Stimulated activated CD8-positive, alpha-beta memory T cell treated with anti-CD3 and anti-CD28 coated beads, Interleukin-4, amount 100 ng/mL, for 48 hours (primary cell): ENCODE measurements around the gene SH3TC1.

Source experiments
- DNase-seq: peaks from one replicate; pipeline ENCODE4 v3.0.0-alpha.2; 2020

SH3TC1 gene

GRCh38 chr4:8217246-8217511 is 18.1 kb downstream of the SH3TC1 start:
- no peak for DNase-seq

GRCh38 chr4:8217871-8218270 is 18.8 kb downstream of the SH3TC1 start:
- no peak for DNase-seq

DNA sequence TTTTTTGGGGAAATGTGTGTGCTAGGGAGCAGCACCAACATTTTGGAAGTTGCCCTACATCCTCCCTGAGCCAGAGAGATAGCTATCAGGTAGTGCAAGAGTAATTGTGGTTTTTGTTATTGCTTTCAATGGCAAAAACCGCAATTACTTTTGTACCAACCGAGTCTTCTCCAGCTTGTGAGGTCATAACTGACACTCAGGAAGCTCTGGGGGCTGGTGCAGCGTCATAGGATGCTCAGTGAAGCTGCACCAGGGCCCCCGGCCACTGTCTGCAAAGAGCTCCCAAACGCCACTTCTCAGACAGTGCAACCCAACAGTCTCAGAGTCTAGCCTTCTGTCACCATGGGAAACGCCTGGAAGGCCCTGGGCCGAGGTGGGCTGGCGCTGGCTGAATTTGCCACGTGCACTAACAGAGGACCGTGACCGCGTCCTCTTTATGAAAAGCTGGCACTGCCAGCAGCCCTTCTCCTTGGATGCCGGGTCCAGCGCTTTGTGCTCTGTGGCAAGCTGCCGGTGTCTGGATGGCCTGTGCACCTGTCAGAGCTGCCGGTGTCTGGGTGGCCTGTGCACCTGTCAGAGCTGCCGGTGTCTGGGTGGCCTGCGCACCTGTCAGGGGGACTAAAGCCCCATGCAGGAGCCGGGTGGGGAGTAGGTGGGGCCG is 19.4 kb downstream of the SH3TC1 start:
- DNase-seq, result no peak

DNA sequence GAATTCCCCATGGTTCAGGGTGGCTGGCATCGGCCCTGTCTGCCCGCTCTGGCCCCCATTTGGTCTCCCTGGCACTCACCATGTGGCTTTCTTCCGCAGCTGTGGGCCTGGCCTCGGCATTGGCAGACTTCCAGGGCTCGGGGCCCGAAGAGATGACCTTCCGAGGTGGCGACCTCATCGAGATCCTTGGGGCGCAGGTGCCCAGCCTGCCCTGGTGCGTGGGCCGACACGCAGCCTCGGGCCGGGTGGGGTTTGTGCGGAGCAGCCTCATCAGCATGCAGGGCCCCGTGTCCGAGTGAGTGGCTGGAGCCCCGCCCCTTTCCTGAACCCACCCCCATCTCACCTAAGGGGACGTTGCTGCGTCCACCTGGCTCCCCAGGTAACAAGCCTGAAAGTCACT is 20.1 kb downstream of the SH3TC1 start:
- DNase-seq, result no peak

- no peak for DNase-seq
Observed at GRCh38 chr4:8220661-8221450, 21.8 kb downstream of the SH3TC1 start.

- no peak for DNase-seq
Observed at GRCh38 chr4:8221476-8221875, 22.4 kb downstream of the SH3TC1 start.

DNA sequence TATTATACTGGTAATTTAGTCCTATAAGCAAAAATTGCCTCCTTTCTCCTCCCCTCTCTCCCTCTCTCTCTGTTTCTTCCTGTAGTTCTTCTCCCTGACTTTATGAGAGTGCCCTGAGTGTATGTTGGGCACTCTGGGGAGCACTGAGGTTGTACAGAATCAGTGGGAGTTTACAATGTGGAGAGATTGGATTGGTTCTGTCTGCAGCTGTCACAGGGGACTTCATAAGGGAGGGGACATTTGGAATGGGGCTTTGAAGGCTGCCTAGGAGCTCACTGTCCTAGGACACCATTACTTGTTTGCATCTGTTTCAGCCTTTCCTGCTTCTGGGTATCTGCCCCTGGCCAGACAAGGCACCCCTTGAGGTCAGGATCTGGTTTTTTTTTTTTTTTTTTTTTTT is 22.9 kb downstream of the SH3TC1 start:
- DNase-seq, result no peak

DNA sequence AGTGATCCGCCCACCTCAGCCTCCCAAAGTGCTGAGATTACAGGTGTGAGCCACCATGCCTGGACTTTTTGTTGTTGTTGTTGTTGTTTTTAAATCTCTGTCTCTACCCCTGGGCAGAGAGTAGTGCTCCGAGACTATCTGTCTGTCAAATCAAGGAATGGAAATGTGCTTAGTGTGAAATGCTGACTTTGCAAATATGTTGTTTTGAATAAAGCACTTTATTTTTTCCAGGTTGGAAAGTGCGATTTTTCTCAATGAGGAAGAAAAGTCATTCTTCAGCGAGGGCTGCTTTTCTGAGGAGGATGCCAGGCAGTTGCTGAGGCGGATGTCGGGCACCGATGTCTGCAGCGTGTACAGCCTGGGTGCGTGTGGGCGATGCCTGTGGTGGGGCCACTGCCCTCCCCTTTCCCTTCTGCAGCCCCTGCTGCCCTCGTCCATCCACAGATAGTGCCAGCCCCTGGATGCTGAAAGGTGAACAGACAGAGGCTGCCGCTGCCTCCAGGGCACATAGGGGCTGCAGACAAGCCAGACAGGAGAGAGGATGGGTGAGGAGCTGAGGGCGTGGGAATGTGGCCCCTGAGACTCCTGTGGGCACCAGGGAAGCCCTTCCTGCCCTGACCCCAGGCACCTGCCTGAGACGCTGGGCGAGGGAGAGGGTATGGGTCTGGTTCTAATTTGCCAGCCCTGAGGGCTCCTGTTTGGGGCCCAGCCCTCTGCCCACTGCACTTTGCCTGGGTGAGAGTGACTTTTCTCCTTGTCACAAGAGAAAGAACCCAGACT is 23.7 kb downstream of the SH3TC1 start:
- DNase-seq, result no peak

GRCh38 chr4:8224267-8224974 is 25.3 kb downstream of the SH3TC1 start:
- no peak for DNase-seq

DNA sequence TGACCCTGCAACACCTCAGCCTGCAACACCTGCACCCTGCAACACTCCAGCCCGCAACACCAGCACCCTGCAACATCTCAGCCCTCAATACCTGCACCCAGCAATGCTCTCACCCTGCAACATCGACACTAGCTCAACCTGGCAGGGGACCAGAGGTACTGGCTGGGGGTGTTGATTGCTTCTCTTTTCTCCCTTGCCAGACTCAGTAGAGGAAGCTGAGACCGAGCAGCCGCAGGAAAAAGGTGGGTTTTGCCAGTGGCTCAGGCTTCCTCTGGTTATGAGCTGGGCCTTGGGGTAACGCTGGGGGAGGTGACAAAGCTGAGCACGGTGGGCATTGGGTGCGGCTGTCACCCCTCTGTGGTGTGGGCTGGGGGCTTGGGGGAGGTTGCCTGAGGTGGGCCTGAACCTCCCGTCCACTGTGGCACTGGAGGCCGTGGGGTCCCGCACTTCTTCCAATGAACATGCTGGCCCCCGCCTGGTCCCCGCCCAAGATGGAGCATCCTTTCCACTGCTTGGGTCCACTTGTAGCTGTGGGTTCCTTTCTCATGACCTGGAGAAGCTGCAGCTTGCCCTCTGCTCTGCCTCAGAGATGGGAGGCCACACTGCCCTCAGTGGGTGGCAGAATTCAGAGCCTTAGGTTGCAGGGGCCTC is 26.0 kb downstream of the SH3TC1 start:
- no peak for DNase-seq

DNA sequence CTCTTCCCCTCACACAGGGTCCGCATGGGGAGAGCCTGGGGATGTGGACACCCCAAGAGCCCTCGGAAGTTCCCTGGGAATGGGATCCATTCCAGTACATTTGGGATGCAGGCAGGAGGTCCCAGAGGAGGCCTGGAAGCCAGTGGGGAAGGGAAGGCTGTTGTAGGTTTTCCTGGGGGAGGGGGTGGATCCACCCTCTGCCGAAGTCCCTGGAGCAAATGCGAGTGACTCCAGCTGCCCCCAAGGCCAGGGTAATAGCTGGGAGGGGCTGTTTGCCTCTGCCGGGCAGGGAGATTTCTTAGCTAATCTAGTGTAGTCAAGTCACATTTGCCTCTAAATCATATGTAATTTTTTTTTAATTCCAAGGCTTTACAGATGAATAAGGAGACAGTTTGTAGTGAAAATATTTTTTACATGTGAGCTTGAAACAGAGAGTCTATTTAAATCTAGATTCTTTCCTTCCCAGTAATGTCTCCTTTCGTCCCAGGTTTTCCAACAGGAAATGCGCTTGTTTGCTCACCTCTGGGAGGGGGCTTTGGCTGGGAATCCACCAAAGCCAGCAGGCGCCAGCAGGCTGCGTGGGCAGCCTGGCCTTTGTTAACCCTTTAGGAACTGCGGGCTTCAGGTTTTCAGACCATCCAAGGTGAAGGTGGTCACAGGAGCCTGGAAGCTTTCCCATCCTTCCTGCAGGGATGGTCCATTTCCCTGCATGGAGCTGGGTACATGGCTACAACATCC is 26.8 kb downstream of the SH3TC1 start:
- DNase-seq, result no peak

GRCh38 chr4:8227201-8227770 is 28.2 kb downstream of the SH3TC1 start:
- no peak for DNase-seq

DNA sequence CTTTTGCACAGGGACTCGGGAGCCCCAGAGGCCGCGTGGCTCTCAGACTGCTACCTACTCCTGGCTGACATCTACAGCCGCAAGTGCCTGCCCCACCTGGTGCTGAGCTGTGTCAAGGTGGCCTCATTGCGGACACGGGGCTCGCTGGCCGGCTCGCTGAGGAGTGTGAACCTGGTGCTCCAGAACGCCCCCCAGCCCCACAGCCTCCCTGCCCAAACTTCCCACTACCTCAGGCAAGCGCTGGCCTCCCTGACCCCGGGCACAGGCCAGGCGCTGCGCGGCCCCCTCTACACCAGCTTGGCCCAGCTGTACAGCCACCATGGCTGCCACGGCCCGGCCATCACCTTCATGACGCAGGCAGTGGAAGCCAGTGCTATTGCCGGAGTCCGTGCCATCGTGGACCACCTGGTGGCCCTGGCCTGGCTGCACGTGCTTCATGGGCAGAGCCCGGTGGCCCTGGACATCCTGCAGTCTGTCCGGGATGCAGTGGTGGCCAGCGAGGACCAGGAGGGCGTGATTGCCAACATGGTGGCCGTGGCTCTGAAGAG is 28.8 kb downstream of the SH3TC1 start:
- no peak for DNase-seq

GRCh38 chr4:8228319-8229250 is 29.5 kb downstream of the SH3TC1 start:
- peak; percentile 84 for DNase-seq

GRCh38 chr4:8229331-8229975 is 30.4 kb downstream of the SH3TC1 start:
- peak; percentile 33 for DNase-seq

DNA sequence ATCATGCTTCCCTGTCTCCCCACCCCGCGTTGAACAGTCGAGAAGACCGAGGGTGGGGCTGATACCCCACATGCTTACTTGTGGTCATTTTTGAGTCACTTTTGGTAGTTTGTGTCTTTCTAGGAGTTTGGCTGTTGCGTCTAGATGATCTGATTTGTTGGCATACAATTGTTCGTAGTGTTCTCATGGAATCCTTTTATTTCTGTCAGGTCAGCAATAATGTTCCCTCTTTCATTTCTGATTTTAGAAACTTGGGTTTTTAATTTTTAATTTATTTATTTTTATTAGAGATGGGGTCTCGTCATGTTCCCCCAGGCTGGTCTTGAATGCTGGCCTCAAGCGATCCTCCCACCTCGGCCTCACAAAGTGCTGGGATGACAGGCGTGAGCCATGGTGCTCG is 30.9 kb downstream of the SH3TC1 start:
- DNase-seq, result no peak

- no peak for DNase-seq
Observed at GRCh38 chr4:8230891-8231290, 31.8 kb downstream of the SH3TC1 start.

- no peak for DNase-seq
Observed at GRCh38 chr4:8231551-8232049, 32.5 kb downstream of the SH3TC1 start.

DNA sequence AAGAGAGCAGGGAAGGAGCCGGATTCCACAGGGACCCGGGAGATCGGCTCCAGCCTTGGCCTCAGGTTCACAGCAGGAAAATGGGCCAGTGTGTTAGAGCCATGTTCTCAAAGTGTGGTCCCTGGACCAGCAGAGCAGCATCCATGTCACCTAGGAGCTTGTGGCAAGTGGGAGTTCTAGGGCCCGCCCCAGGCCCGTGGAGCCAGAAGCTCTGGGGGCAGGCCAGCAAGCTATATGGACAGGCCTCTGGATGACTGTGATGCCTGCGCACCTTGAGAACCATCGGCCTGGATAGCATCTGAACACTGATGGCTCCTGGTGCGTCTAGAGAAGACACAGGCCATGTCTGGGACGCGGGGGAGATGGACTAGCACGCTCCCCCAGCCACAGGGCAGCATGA is 33.7 kb downstream of the SH3TC1 start:
- no peak for DNase-seq
